Endodermal cell (in vitro differentiated cells): ENCODE results near the gene TFPT. TPM values are rescaled to one million over a fixed set of nuclear protein-coding genes. Genes with fewer than 3 reads are reported as not detected.

Experiments
- DNase-seq: peaks from one replicate; pipeline ENCODE4 v3.0.0-alpha.2; 2017
- H3K27ac ChIP-seq: 2 replicates; pipeline ENCODE4 v1.5.1; 2013; ENCODE audit warnings: mild to moderate bottlenecking, low read depth, low read length, moderate library complexity
- H3K27me3 ChIP-seq: 2 replicates; pipeline ENCODE4 v1.6.1; 2013; ENCODE audit warnings: mild to moderate bottlenecking, low read length, moderate library complexity; ENCODE audit not compliant: insufficient read depth, control insufficient read depth, poor library complexity, severe bottlenecking
- H3K36me3 ChIP-seq: 2 replicates; pipeline ENCODE4 v1.7.0; 2013; ENCODE audit warnings: mild to moderate bottlenecking, low read length, moderate library complexity; ENCODE audit not compliant: control insufficient read depth, insufficient read depth
- H3K4me1 ChIP-seq: one replicate; pipeline ENCODE4 v1.7.0; 2013; ENCODE audit warnings: low read length; ENCODE audit not compliant: control insufficient read depth, insufficient read depth
- H3K4me3 ChIP-seq: 2 replicates; pipeline ENCODE4 v1.5.1; 2013; ENCODE audit warnings: mild to moderate bottlenecking, low read length, moderate library complexity
- H3K9ac ChIP-seq: 2 replicates; pipeline ENCODE4 v1.6.1; 2013; ENCODE audit warnings: mild to moderate bottlenecking, low read length, moderate library complexity; ENCODE audit not compliant: poor library complexity, severe bottlenecking; ENCODE audit errors: extremely low read depth
- H3K9me3 ChIP-seq: 2 replicates; pipeline ENCODE4 v1.6.1; 2013; ENCODE audit warnings: mild to moderate bottlenecking, low read length, moderate library complexity; ENCODE audit not compliant: control insufficient read depth
- H3K27ac Mint-ChIP-seq: 2 replicates; pipeline ENCODE4 v1.8.0; 2020; ENCODE audit warnings: mixed read lengths
- H3K27me3 Mint-ChIP-seq: 2 replicates; pipeline ENCODE4 v1.8.0; 2021; ENCODE audit warnings: mild to moderate bottlenecking, mixed read lengths; ENCODE audit not compliant: insufficient read depth
- H3K36me3 Mint-ChIP-seq: 2 replicates; pipeline ENCODE4 v1.8.0; 2020; ENCODE audit warnings: low read depth, mixed read lengths
- H3K4me1 Mint-ChIP-seq: 2 replicates; pipeline ENCODE4 v1.8.0; 2020; ENCODE audit warnings: mixed read lengths
- H3K4me3 Mint-ChIP-seq: 2 replicates; pipeline ENCODE4 v1.8.0; 2020; ENCODE audit warnings: mild to moderate bottlenecking, moderate library complexity, mixed read lengths
- H3K9me3 Mint-ChIP-seq: 2 replicates; pipeline ENCODE4 v1.8.0; 2020; ENCODE audit warnings: mild to moderate bottlenecking, mixed read lengths
- CTCF ChIP-seq: fragments of 200-600 bp; sonication (generic); conservative IDR thresholded peaks from 2 replicates; pipeline ENCODE4 v1.5.0; 2021; ENCODE audit warnings: antibody characterized with exemption, mild to moderate bottlenecking
- WGBS, 2 experiments: methylation state at CpG; one replicate each; pipeline versions ENCODE4 v1.1.5 to v1.1.7; 2013; ENCODE audit warnings: missing lambda C conversion rate in 2 of 2, mixed read lengths in 1 of 2; ENCODE audit not compliant: insufficient coverage in 1 of 2, insufficient read length in 1 of 2; 5-methylcytosine and 5-hydroxymethylcytosine counted together
- total RNA-seq, 2 donors: library from RNA; stranded (reverse); fragmentation: NEBNext Ultra II Directional in 1 of 2; extraction: Animal tissue kit (Norgen Biotek cat#: 25700) in 1 of 2; gene quantifications; 2 replicates in 1 of 2; 3 replicates in 1 of 2; pipeline ENCODE4 v1.2.1, GENCODE V29; 2021

Gene TFPT
- total RNA-seq, 2 donors from 2014 or later = 19.5 to 21.6 TPM

- no peak overlapping the region for H3K27ac Mint-ChIP-seq
- peaks cover 46% of the 10 kb centered on the region for H3K27me3 Mint-ChIP-seq
- Histone ChIP-seq H3K9me3 (no peaks in the 10 kb centered on the region), H3K4me3 (peak overlapping the region; percentile 62), H3K4me1 (no peaks in the 10 kb centered on the region), H3K36me3 (no peaks in the 10 kb centered on the region), H3K9ac (no peak overlapping the region), H3K27ac (no peak overlapping the region), H3K27me3 (peaks cover 31% of the 10 kb centered on the region)
- no peak for DNase-seq
- 81 to 84% methylated on average over 16 to 22 of the region's 22 CpGs for WGBS, 2 experiments
- TF ChIP-seq CTCF = no peak
- peak overlapping the region; percentile 45 for H3K4me3 Mint-ChIP-seq
- no peaks in the 10 kb centered on the region for H3K36me3 Mint-ChIP-seq
- peaks cover 17% of the 10 kb centered on the region for H3K9me3 Mint-ChIP-seq
- no peaks in the 10 kb centered on the region for H3K4me1 Mint-ChIP-seq
Observed at GRCh38 chr19:54095136-54095858, 20.2 kb downstream of the TFPT start.

- WGBS, 2 experiments = 90 to 93% methylated on average over 16 to 17 of the region's 17 CpGs
- H3K27ac ChIP-seq = no peak overlapping the region
- H3K4me3 Mint-ChIP-seq = no peak overlapping the region
Observed at GRCh38 chr19:54094426-54095000, 20.9 kb downstream of the TFPT start.

GRCh38 chr19:54084410-54084809 lies 31.0 kb downstream of the TFPT start:
- peaks cover 15% of the 10 kb centered on the region for H3K9me3 ChIP-seq
- Mint-ChIP-seq H3K27ac (no peak overlapping the region), H3K4me1 (no peaks in the 10 kb centered on the region), H3K36me3 (no peaks in the 10 kb centered on the region), H3K4me3 (no peak overlapping the region), H3K27me3 (peaks cover 27% of the 10 kb centered on the region), H3K9me3 (peaks cover 27% of the 10 kb centered on the region)
- no peak for DNase-seq
- H3K27me3 ChIP-seq = no peaks in the 10 kb centered on the region
- H3K4me1 ChIP-seq = no peaks in the 10 kb centered on the region
- no peak overlapping the region for H3K9ac ChIP-seq
- 92 to 100% methylated on average over 1 to 3 of the region's 3 CpGs for WGBS, 2 experiments
- no peaks in the 10 kb centered on the region for H3K36me3 ChIP-seq
- no peak for TF ChIP-seq CTCF
- no peak overlapping the region for H3K4me3 ChIP-seq
- H3K27ac ChIP-seq = no peak overlapping the region

More at GRCh38 chr19:54094426-54095000, 20.9 kb downstream of the TFPT start:
- Histone ChIP-seq H3K9ac (no peak overlapping the region), H3K4me1 (no peaks in the 10 kb centered on the region), H3K27me3 (peaks cover 31% of the 10 kb centered on the region), H3K36me3 (no peaks in the 10 kb centered on the region), H3K4me3 (no peak overlapping the region), H3K9me3 (no peaks in the 10 kb centered on the region)
- no peak overlapping the region for H3K27ac Mint-ChIP-seq
- no peaks in the 10 kb centered on the region for H3K36me3 Mint-ChIP-seq
- no peak for DNase-seq
- H3K27me3 Mint-ChIP-seq = peaks cover 47% of the 10 kb centered on the region
- no peak for TF ChIP-seq CTCF
- H3K4me1 Mint-ChIP-seq = no peaks in the 10 kb centered on the region
- peaks cover 17% of the 10 kb centered on the region for H3K9me3 Mint-ChIP-seq
